Keratinocyte (primary cell): Measurements from ENCODE around the gene TMOD1. TPM values are rescaled to one million over a fixed set of nuclear protein-coding genes. Genes with fewer than 3 reads are reported as not detected.

Experiments
- DNase-seq: peaks from one replicate; pipeline ENCODE4 v3.0.0-alpha.2; 2011; ENCODE audit warnings: low read depth, missing footprints, low spot score
- FAIRE-seq: peaks from 2 replicates; lab custom pipeline; 2011; peaks lifted over from hg19 to GRCh38; lab: Jason Lieb, UNC
- H2AFZ ChIP-seq: 2 replicates; pipeline ENCODE4 v1.6.0; 2012; ENCODE audit warnings: low read length, control low read depth, inconsistent platforms; ENCODE audit not compliant: control insufficient read depth
- H3K27ac ChIP-seq: 2 replicates; pipeline ENCODE4 v1.5.1; 2011; ENCODE audit warnings: low read length; ENCODE audit not compliant: control insufficient read depth, insufficient read depth
- H3K27me3 ChIP-seq: 3 replicates; pipeline ENCODE4 v1.6.0; 2011; ENCODE audit warnings: low read length; ENCODE audit not compliant: control insufficient read depth, insufficient read depth; ENCODE audit errors: extremely low read depth
- H3K36me3 ChIP-seq, 2 experiments: 2 replicates in 1 of 2; 3 replicates in 1 of 2; pipeline ENCODE4 v1.5.1; 2011; ENCODE audit warnings: low read length in 2 of 2, mild to moderate bottlenecking in 1 of 2; ENCODE audit not compliant: control insufficient read depth in 2 of 2, insufficient read depth in 2 of 2; ENCODE audit errors: extremely low read depth in 1 of 2
- H3K4me1 ChIP-seq: 3 replicates; pipeline ENCODE4 v1.5.1; 2011; ENCODE audit warnings: low read length; ENCODE audit not compliant: control insufficient read depth, insufficient read depth; ENCODE audit errors: extremely low read depth
- H3K4me2 ChIP-seq: 3 replicates; pipeline ENCODE4 v1.6.0; 2011; ENCODE audit warnings: low read depth, low read length; ENCODE audit not compliant: control insufficient read depth, insufficient read depth; ENCODE audit errors: extremely low read depth
- H3K4me3 ChIP-seq, 3 experiments: fragments of 200-600 bp in 1 of 3; sonication (generic) in 1 of 3; 2 replicates in 2 of 3; 3 replicates in 1 of 3; pipeline ENCODE4 v1.5.1; 2011 to 2016; ENCODE audit warnings: low read length in 3 of 3, mild to moderate bottlenecking in 3 of 3, control low read depth in 2 of 3, inconsistent platforms in 1 of 3, low read depth in 1 of 3, mixed read lengths in 1 of 3, mixed run types in 1 of 3, moderate library complexity in 1 of 3; ENCODE audit not compliant: control insufficient read depth in 2 of 3, insufficient read depth in 2 of 3; ENCODE audit errors: extremely low read depth in 1 of 3
- H3K79me2 ChIP-seq: 2 replicates; pipeline ENCODE4 v1.6.0; 2012; ENCODE audit warnings: low read length; ENCODE audit not compliant: control insufficient read depth, insufficient read depth
- H3K9ac ChIP-seq: 3 replicates; pipeline ENCODE4 v1.6.0; 2011; ENCODE audit warnings: low read length; ENCODE audit not compliant: control insufficient read depth, insufficient read depth; ENCODE audit errors: extremely low read depth
- H3K9me1 ChIP-seq: 3 replicates; pipeline ENCODE4 v1.6.0; 2011; ENCODE audit warnings: low read length; ENCODE audit not compliant: control insufficient read depth, insufficient read depth; ENCODE audit errors: extremely low read depth
- H3K9me3 ChIP-seq: 2 replicates; pipeline ENCODE4 v1.5.1; 2012; ENCODE audit warnings: low read depth, low read length; ENCODE audit not compliant: control insufficient read depth
- H4K20me1 ChIP-seq: 3 replicates; pipeline ENCODE4 v1.6.0; 2011; ENCODE audit warnings: low read length; ENCODE audit not compliant: control insufficient read depth, insufficient read depth; ENCODE audit errors: extremely low read depth
- EZH2 ChIP-seq: IDR thresholded peaks from one replicate; pipeline ENCODE4 v1.6.1; 2012; ENCODE audit warnings: inconsistent platforms, mild to moderate bottlenecking, low read length, moderate library complexity
- dilution Hi-C: fragments of 300-500 bp; cut with MboI; formaldehyde crosslinking; loops from one replicate; pipeline ENCODE4 v1.7.0; 2020; ENCODE audit warnings: low sequenced_read_pairs; ENCODE audit not compliant: extremely low pct_ligation_motif_present
- polyA plus RNA-seq, 5 experiments: library from polyadenylated mRNA; depleted of rRNA in 3 of 5; stranded (reverse) in 3 of 5; stranded (forward) in 1 of 5; unstranded in 1 of 5; fragments of >200 nt; gene quantifications; 1 replicate in 1 of 5; 2 replicates in 3 of 5; 3 replicates in 1 of 5; pipeline versions ENCODE4 v1.2.1 to v1.2.3, GENCODE V29; 2011 to 2012; ENCODE audit warnings: missing spikeins in 2 of 5, low read depth in 1 of 5, low replicate concordance in 1 of 5
- TF ChIP-seq, protein P1 (sequence below), 3 experiments: IDR thresholded peaks in 1 of 3; conservative IDR thresholded peaks in 1 of 3; optimal IDR thresholded peaks in 1 of 3; 2 replicates in 2 of 3; 3 replicates in 1 of 3; pipeline versions ENCODE3 to v1.5.1; 2011; ENCODE audit warnings: low read length in 3 of 3, mild to moderate bottlenecking in 3 of 3, moderate library complexity in 2 of 3, control low read depth in 1 of 3, inconsistent platforms in 1 of 3; ENCODE audit not compliant: insufficient read depth in 2 of 3; ENCODE audit errors: extremely low read depth in 1 of 3

The TMOD1 gene
- polyA plus RNA-seq, 1 donor (not counting 4 experiments of a cell fraction or from before 2014, with no cell fraction given) = not detected

DNA sequence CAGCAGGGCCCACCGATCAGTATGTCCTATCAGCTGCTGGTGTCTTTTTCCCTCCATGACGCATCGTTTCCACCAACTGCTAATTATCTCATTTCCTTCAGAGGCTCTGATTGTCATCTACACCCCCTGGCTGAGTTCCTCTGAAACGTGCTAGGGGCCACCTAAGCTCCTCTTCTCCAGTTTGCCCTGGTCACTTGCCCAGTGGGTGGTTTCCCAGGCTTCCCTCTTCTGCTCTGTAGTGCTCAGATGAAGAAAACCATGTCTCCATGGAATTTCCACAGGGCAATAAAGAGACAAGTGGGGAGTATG is 66.4 kb downstream of the TMOD1 start:
- peaks cover 5% of the 10 kb centered on the region for H3K27me3 ChIP-seq
- H3K9me3 ChIP-seq = no peaks in the 10 kb centered on the region
- H3K9ac ChIP-seq = no peak overlapping the region
- FAIRE-seq (no peak), DNase-seq (no peak)
- H3K4me1 ChIP-seq = peaks cover 4% of the 10 kb centered on the region
- no peaks in the 10 kb centered on the region for H3K36me3 ChIP-seq
- no peak overlapping the region for H2AFZ ChIP-seq
- dilution Hi-C loops = no loop called here
- H3K9me1 ChIP-seq = no peaks in the 10 kb centered on the region
- H4K20me1 ChIP-seq = no peaks in the 10 kb centered on the region
- H3K4me3 ChIP-seq = no peak overlapping the region
- no peak overlapping the region for H3K4me2 ChIP-seq
- TF ChIP-seq EZH2 = no peak
- TF ChIP-seq, protein P1, sequence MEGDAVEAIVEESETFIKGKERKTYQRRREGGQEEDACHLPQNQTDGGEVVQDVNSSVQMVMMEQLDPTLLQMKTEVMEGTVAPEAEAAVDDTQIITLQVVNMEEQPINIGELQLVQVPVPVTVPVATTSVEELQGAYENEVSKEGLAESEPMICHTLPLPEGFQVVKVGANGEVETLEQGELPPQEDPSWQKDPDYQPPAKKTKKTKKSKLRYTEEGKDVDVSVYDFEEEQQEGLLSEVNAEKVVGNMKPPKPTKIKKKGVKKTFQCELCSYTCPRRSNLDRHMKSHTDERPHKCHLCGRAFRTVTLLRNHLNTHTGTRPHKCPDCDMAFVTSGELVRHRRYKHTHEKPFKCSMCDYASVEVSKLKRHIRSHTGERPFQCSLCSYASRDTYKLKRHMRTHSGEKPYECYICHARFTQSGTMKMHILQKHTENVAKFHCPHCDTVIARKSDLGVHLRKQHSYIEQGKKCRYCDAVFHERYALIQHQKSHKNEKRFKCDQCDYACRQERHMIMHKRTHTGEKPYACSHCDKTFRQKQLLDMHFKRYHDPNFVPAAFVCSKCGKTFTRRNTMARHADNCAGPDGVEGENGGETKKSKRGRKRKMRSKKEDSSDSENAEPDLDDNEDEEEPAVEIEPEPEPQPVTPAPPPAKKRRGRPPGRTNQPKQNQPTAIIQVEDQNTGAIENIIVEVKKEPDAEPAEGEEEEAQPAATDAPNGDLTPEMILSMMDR (optimal IDR thresholded peaks at IDR 0.05 in 1 of 3, IDR thresholded peaks at IDR 0.05 in 1 of 3, conservative IDR thresholded peaks at IDR 0.05 in 1 of 3; ENCODE audit: extremely low read depth in 1 of 3, insufficient read depth in 2 of 3, low read length in 3 of 3) = no peak
- H3K27ac ChIP-seq = no peak overlapping the region
- H3K79me2 ChIP-seq = no peaks in the 10 kb centered on the region

- Histone ChIP-seq H3K36me3 (no peaks in the 10 kb centered on the region), H3K27ac (no peak overlapping the region), H3K9me1 (no peaks in the 10 kb centered on the region), H3K79me2 (no peaks in the 10 kb centered on the region), H3K4me1 (peaks cover 4% of the 10 kb centered on the region), H3K4me2 (no peak overlapping the region), H2AFZ (no peak overlapping the region), H3K9me3 (no peaks in the 10 kb centered on the region), H3K9ac (no peak overlapping the region), H3K4me3 (no peak overlapping the region), H4K20me1 (no peaks in the 10 kb centered on the region), H3K27me3 (peaks cover 5% of the 10 kb centered on the region)
- dilution Hi-C loops = no loop called here
- DNase-seq (no peak), FAIRE-seq (no peak)
- TF ChIP-seq, protein P1 (optimal IDR thresholded peaks at IDR 0.05 in 1 of 3, IDR thresholded peaks at IDR 0.05 in 1 of 3, conservative IDR thresholded peaks at IDR 0.05 in 1 of 3; ENCODE audit: extremely low read depth in 1 of 3, insufficient read depth in 2 of 3, low read length in 3 of 3) = no peak
- no peak for TF ChIP-seq EZH2
Measured at GRCh38 chr9:97568461-97569275, 67.2 kb downstream of the TMOD1 start.
